Measurements from ENCODE around the gene KCNH4. TPM values are rescaled to one million over a fixed set of nuclear protein-coding genes. Genes with fewer than 3 reads are reported as not detected.

Gene KCNH4
- total and polyA plus RNA-seq, 7 donors, result 0.01 to 0.17 (median 0.08) TPM; not detected in 2

DNA sequence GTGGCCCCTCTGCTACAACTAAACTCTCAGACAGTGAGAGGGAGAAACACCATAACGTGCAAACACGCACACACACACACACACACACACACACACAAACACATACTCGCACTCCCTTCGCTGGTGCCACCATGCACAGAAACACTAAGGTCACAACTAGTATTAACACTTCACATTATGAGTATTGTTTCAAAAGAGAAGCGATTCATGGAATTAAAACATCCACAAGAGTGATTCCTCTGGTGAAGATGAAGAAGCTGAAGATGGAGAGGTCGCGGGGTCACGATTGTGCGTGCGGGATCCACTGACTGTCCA is 20.5 kb upstream of the KCNH4 start:
- Histone ChIP-seq H3K4me1 (no peaks in the 10 kb centered on the region), H3K4me3 (no peak overlapping the region), H3K27me3 (ENCODE audit: insufficient read depth in 3 of 3, low read length in 2 of 3) (no peaks in the 10 kb centered on the region), H3K9me3 (no peaks in the 10 kb centered on the region), H3K36me3 (ENCODE audit: insufficient read depth in 1 of 2, low read depth in 1 of 2) (peaks cover 0 to 72% of the 10 kb centered on the region in 2 donors), H3K27ac (no peak overlapping the region)
- WGBS, 3 donors, result 87 to 90% (median 89%) methylated on average over 10 of the region's 10 CpGs
- ATAC-seq (no peak), DNase-seq (no peak)
- TF ChIP-seq CTCF (IDR thresholded peaks at IDR 0.05), result no peak
- intact Hi-C loops (cut with DNase I), result no loop called here

- Histone ChIP-seq H3K27me3 (ENCODE audit: insufficient read depth in 3 of 3, low read length in 2 of 3) (no peaks in the 10 kb centered on the region), H3K36me3 (ENCODE audit: insufficient read depth in 1 of 2, low read depth in 1 of 2) (peaks cover 0 to 67% of the 10 kb centered on the region in 2 donors), H3K4me3 (no peak overlapping the region), H3K9me3 (no peaks in the 10 kb centered on the region), H3K27ac (no peak overlapping the region), H3K4me1 (no peaks in the 10 kb centered on the region)
- TF ChIP-seq CTCF (IDR thresholded peaks at IDR 0.05), result no peak
- DNase-seq, result no peak
- intact Hi-C loops (cut with DNase I), result no loop called here
- WGBS, 3 donors, result 71 to 78% (median 72%) methylated on average over 14 of the region's 14 CpGs
- ATAC-seq, result no peak
Measured at GRCh38 chr17:42200706-42201457, 19.9 kb upstream of the KCNH4 start.

GRCh38 chr17:42199416-42200011 is 18.6 kb upstream of the KCNH4 start:
- WGBS, 3 donors, result 76 to 83% (median 77%) methylated on average over 12 of the region's 12 CpGs
- Histone ChIP-seq H3K27ac (no peak overlapping the region), H3K4me3 (no peak overlapping the region), H3K36me3 (ENCODE audit: insufficient read depth in 1 of 2, low read depth in 1 of 2) (peaks cover 0 to 53% of the 10 kb centered on the region in 2 donors), H3K4me1 (no peaks in the 10 kb centered on the region), H3K9me3 (no peaks in the 10 kb centered on the region), H3K27me3 (ENCODE audit: insufficient read depth in 3 of 3, low read length in 2 of 3) (no peaks in the 10 kb centered on the region)
- no peak for TF ChIP-seq CTCF (IDR thresholded peaks at IDR 0.05)
- ATAC-seq (no peak), DNase-seq (no peak)
- intact Hi-C loops (cut with DNase I), result no loop called here

DNA sequence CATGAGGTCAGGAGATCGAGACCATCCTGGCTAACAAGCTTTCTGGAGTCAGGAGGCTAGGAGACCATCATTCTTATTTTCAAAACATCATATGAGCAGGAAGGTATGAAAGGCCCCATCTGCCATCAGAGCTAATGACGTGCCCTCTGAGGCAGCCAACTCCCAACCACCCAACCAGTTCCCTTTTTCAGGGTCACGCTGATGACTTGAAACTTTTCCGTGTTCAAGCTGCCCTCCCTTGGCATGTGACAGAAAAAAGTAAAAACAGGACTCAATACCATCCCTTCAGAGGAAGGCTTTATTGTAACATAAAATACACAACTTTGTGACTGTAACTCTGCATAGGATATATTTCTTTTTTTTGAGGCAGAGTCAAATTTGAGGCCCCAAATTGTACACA is 18.0 kb upstream of the KCNH4 start:
- no peak overlapping the region for H3K27ac ChIP-seq
- TF ChIP-seq CTCF (IDR thresholded peaks at IDR 0.05), result no peak
- WGBS, 3 donors, result 66 to 79% (median 74%) methylated on average over 4 of the region's 4 CpGs
- H3K9me3 ChIP-seq, result no peaks in the 10 kb centered on the region
- H3K36me3 ChIP-seq (ENCODE audit: insufficient read depth in 1 of 2, low read depth in 1 of 2), result peaks cover 0 to 47% of the 10 kb centered on the region in 2 donors
- no peaks in the 10 kb centered on the region for H3K27me3 ChIP-seq (ENCODE audit: insufficient read depth in 3 of 3, low read length in 2 of 3)
- no peak for ATAC-seq
- H3K4me1 ChIP-seq, result peaks cover under 1% of the 10 kb centered on the region
- intact Hi-C loops (cut with DNase I), result no loop called here
- no peak overlapping the region for H3K4me3 ChIP-seq
- no peak for DNase-seq
